Astrocyte (in vitro differentiated cells and primary cell): ENCODE results near the gene SERPINA1.

ENCODE experiments used
- EZH2 ChIP-seq: IDR thresholded peaks from 2 replicates; pipeline ENCODE4 v1.6.1; 2012; ENCODE audit warnings: mild to moderate bottlenecking, low read length, inconsistent platforms; ENCODE audit not compliant: insufficient read depth
- TF ChIP-seq, protein P1 (sequence below): IDR thresholded peaks from 2 replicates; pipeline ENCODE4 v1.5.1; 2011; ENCODE audit warnings: low read depth, mild to moderate bottlenecking, inconsistent platforms, low read length, moderate library complexity; ENCODE audit not compliant: insufficient read depth

DNA sequence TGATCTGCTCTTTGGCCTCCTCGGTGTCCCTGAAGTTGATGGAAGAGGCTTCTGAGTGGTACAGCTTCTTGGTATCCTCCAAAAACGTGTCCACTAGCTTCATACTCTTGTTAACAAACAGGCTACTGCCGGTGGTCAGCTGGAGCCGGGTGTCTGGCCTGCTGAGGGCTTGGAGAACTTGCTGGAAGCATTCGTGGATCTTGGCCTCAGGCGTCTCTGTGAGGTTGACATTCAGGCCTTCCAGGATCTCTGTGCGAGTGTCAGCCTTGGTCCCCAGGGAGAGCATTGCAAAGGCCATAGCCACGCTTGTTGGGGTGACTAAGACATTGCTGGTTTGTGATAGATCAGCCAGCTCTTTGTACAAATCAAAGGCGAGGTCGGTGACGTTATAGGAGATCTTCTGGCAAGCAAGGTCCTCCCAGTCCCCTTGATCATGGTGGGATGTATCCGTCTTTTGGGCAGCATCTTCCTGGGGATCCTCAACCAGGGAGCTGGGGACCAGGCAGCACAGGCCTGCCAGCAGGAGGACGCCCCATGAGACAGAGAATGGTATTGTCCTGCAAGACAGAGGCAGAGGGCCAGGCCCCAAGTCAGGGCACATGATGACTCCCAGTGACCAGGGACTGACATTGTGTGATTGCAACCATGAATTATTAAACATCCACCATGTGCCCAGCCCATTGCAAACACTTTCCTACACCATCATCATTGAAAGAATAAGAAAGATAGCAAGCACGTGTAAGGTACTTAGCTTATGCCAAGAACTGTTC is 22.1 kb downstream of the SERPINA1 start, which contains the start of gene SERPINA2:
- TF ChIP-seq, protein P1, sequence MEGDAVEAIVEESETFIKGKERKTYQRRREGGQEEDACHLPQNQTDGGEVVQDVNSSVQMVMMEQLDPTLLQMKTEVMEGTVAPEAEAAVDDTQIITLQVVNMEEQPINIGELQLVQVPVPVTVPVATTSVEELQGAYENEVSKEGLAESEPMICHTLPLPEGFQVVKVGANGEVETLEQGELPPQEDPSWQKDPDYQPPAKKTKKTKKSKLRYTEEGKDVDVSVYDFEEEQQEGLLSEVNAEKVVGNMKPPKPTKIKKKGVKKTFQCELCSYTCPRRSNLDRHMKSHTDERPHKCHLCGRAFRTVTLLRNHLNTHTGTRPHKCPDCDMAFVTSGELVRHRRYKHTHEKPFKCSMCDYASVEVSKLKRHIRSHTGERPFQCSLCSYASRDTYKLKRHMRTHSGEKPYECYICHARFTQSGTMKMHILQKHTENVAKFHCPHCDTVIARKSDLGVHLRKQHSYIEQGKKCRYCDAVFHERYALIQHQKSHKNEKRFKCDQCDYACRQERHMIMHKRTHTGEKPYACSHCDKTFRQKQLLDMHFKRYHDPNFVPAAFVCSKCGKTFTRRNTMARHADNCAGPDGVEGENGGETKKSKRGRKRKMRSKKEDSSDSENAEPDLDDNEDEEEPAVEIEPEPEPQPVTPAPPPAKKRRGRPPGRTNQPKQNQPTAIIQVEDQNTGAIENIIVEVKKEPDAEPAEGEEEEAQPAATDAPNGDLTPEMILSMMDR, result no peak
- no peak for TF ChIP-seq EZH2
